HG02678 (cell line): Measurements from ENCODE around the gene GRB14.

ENCODE experiments used
- ATAC-seq: cut with Tn5 transposase; IDR thresholded peaks from one replicate; pipeline ENCODE4 v1.9.1; 2021; ENCODE audit warnings: mild to moderate bottlenecking, moderate library complexity; ENCODE audit not compliant: unreplicated experiment

Gene GRB14

DNA sequence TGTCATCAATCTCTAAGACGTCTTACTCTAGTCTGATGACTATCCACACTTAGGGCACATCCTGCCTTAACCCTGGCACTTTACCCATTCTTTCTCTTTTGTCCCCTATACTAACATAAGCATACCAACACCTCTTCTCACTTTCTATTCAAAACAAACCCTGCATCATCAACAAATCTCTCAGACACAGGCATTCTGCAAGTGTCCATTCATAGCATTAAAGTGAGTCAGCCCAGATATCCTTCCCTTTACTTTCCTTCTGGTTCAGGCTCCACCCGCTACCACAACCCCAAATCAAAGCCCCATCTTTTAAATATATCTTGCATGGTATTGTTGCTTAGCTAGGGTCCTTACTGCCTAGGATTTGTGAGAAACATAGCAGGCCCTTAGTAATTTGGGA, 3.8 kb downstream of the GRB14 start:
- ATAC-seq, result no peak

DNA sequence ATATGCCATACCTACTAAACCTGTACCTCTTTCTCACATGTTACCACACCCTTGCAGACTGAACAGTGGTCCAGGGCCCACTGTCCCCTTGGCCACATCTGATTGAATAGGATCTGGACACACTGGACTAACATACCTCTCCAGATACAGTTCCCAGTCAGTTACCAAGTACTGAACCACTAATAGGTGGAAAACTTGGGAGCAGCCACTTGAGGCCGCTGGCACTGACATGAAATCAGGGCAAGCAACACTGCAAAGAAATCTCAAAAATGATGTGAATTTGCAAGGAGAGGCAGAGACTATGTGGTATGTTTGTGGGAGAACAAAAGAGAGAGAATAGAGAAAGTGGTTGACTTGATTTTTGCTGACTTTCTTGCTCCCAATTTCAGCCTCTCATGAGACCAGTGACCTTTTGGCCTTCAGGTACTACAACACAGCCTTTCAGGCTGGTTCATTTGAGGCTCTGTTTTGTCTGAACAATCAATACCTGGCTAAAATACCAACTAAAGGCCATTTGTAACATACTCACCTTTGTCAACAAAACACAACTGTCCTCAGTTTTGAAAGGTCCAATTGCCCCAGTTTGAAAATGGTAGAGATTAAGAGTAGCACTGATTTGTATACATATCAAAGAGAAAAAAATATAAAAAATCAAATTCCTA, 7.8 kb downstream of the GRB14 start:
- no peak for ATAC-seq

DNA sequence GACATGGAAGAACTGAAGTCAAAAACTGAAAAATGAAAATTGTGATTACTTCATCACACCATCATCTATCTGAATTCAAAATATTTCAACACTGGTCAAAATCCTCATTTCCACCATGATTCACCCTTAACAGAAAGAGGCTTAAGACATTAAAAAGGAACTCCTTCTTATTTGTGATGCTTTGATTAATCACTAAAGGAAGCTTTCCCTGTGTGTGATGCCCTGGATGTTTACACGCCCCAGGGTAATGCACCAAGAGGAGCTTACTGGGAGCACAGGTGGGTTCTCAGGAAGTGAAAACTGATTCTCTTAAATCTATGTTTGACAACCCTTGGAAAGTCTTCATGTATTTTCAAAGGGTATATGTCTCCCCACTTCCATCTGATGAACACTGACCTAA, 11.5 kb downstream of the GRB14 start:
- ATAC-seq, result no peak

DNA sequence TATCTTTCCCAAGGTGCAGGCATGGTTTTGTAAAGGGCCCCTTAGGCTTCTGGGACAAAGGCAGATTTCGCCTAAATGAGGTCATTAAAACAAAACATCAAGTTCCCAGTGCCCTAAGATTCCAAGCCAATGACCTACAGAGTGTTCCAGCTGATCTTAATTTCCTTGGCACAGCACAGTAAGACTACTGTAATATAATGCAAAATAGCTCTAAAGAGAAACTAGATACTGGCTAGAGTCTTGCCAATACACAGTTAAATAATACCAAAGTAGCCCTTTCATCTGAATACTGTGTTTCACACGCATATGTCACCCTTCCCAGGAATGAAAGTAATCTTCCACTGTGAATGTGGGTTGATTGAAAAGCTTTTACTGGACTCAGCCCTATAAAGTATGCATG, 14.7 kb downstream of the GRB14 start:
- no peak for ATAC-seq

DNA sequence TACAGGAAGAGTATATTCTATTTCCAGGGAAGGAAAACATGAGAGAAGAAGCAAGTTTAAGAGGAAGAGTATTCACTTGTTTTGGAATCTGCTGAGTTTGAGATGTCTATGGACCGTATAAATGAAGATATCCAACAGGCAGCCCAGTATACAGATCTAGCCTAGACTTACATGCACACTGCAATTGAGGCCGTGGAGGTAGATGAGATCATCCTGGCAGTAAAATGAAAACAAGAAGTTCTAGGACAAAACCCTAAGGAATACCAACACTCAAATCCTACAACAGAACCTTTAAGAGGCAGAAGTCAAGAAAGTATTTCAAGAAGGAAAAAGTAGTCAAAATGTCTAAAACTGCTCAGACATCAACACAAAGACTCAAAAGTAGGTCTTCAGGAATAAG, 16.0 kb downstream of the GRB14 start:
- ATAC-seq, result no peak

DNA sequence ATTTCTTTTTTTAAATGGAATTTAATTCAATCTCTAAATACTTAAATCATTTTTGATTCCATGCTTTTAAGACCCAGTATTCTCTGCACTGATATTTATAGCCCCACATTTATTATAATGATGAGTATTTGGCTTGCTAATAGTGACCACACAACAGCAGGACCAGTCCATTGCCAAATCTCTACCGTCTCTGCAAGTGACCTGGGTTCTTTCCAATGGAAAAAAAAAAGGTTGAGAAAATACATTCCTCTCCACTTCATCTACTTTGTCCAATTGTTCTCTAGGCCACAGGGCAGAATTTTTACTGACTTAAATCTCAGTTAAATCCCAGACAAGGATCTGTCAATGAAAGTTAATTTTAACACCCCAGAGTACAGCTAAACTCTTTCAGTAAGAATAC, 20.5 kb downstream of the GRB14 start:
- ATAC-seq, result no peak

DNA sequence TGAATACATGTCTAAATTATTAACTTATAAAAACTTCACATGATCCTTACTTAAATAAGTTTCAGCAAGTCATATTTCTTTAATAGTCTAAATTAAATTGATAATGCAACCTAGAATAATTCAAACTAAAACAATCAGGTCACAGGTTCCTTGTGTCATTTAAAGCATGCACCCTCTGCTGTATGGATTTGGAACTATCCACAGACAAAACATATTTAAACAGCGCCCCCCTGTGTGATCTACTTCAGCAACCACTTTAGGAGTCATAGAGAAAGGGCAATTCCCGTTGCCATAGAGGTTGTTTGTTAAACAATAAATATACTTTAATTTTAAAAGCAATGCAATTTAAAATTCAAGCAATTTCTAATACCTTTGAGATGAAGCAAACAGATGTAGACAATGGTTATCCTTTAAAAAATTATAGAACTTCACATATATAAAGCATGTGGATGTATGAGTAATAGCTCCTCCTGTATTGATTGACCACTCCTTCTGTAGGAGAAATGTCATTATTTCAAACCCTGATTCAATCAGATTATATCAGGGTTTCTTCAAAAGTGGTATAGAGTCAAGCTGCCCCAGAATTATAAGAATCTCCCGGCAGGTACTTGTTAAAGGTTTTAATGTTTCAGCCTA, 21.2 kb downstream of the GRB14 start:
- peak; percentile 92 for ATAC-seq

DNA sequence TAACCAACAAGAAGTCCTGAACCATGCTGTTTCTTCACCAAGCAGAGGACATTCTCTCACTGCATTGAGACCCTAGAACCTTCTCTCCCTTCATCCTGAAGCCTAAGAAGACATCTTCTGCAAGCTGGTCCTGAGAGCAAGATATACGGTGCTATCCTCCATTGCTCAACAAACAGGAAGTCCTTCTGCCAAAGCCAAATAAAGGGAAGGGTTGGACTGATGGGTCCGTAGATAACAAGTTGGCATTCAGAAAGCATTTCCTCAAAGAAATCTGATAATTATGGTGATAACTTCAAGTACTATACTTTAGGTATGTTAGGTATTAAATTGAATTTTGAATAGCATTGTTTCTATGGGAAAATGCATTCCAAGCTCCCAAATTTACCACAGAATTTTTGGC, 23.3 kb downstream of the GRB14 start:
- no peak for ATAC-seq

DNA sequence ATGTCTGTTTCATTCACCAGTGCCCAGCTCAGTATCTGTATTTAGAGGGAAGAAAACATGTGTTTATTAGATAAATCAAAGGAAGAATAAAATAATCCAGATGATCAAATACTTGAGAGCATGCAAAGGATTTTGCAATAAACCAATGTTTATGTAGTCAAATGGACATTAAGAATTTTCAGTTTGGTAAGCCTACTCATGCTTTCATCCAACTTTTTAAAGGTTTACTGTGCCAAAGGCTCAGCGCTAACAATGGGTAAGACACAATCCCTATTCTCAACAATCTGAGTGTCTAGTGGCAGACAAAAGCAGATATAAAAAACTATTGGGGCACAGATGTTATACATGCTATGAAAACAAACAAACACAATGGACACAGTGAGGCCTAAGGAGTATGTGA, 26.3 kb downstream of the GRB14 start:
- no peak for ATAC-seq

DNA sequence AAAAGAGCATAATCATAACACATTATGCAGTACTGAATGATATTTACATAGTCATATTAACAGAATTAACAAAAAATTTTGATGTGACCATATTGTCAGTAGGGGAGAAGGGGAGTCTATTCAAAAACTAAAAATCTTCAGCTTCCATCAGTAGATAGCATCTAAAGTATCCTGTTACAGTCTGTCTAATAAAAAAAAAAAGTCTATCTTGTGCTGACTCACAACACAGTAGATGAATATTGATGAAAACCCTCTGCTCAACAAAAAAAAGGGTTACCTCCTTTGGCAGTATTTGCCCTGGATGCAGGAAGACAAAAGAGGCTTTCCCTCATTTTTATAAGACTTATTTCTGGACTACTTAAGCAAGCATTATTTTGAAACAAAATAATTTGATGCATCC, 27.3 kb downstream of the GRB14 start:
- no peak for ATAC-seq

DNA sequence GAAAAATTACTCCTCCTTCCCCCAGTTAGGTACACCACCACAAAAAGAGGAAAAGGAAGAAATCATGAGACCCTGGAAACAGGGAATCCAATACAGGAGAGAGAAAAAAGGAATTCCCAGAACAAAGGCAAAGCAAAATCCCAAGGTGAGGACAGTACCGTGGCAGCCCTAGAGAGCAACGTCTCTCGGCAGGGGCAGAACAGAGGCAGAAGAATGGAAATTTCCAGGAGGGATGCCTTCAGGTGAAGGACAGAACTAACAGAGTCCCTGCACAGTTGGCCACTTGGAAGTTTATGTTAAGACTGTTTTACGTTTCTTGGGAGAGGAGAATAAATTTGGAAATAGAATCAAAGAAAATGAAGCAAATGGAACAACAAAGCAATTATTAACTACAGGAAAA, 27.7 kb downstream of the GRB14 start:
- no peak for ATAC-seq

DNA sequence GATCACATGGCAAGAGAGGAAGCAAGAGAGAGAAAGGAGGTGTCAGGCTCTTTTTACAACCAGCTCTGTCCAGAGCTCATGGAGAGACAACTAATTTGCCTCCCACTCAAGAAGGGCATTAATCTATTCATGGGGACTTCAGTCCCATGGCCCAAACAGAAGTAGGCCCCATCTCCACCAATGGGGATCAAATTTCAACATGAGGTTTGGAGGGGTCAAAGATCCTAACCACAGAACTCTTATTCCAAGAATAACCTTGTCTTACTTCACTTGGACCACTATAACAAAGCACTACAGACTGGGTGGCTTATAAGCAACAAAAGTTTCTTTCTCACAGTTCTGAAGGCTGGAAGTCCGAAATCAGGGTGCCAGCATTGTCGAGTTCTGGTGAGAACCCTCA, 31.8 kb downstream of the GRB14 start:
- ATAC-seq, result no peak

DNA sequence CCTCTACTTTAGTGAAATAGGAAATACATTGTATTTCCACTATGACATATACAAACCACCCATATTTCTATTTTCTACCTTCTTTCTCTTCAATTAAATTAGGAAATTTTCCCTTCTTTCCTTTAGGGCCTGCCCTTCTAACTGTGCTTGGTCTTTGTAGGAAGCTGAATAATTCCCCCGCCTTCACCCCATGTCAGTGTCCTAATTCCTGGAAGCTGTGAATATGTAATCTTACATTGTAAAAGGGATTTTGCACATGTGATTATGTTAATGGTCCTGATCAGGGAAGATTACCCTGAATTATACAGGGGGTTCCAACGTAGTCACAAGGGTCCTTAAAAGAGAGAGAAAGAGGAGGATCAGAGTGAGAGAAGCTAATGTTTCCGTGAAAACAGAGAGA, 40.2 kb downstream of the GRB14 start:
- ATAC-seq, result no peak

DNA sequence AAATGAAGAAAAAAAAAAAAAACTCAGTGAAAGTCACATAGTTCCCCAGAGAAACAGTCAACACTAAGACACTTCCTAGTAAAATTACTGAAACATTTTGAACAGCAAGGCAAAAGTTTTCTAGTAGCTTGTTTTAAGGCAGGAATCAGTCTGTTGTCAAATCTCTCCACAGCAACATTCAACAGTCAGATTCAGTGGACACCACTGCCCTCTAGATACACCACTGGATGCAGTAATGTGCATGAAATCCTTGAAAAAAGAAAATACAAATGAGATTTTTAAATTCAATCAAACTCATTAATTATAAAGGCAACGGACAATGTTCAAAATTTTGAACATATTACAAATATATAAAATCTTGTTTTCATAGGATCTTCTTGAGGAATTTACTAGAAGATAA, 46.4 kb downstream of the GRB14 start:
- ATAC-seq, result no peak

DNA sequence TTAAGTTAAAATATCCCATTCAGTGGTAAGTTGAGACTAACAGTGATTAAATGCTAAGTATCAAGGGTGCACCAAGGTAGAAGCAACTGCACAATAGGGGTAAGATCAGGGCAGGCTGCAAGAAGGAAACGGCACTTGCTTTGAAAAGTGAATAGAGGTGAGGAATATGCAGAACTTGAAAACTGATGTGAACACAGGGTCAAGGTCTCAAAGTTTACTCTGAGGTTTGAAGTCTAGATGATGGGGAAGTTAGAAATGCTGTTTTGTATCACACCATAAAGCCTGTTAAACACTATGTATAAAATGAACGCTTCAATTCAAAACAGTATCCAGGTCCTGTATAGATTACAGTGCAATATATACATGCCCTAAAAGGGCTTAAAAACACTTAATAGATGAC, 50.8 kb downstream of the GRB14 start:
- ATAC-seq, result no peak

DNA sequence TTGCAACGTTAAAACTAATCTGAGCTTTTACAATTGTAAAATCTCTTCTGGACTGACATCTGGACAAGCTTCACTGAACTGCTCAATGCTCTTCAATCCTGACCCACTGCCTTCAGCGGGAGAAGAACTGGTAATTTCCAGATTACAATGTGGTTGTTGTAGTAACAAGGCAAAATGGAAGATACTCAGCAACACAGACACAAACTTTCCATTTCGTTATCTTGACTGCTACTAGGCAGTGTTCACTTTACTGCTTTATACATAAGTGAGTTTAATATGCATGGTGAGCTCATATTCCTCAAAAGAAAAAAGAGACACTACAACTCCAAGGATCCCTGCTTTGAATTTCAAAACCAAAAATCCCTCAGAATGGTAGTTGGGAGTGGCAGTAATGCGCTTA, 51.9 kb downstream of the GRB14 start:
- ATAC-seq, result no peak

DNA sequence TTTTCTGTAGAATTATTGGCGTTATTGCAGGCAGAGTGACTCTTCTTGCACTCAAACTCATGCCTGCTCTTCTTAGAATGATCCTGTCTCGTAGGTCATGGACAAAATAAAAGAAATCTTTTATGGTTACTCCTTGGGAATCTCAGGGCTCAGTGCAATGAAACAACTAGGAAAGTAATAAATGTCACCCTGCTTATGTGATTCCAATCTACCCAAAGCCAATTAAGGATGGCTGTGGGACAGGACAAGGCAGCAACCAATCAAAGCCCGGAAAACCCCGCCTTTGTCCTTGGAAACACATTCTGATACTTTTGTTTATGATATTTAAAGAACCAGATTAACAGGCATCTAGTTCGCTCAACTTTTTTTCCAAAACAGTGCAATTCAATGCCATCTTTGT, 53.0 kb downstream of the GRB14 start:
- ATAC-seq, result no peak

DNA sequence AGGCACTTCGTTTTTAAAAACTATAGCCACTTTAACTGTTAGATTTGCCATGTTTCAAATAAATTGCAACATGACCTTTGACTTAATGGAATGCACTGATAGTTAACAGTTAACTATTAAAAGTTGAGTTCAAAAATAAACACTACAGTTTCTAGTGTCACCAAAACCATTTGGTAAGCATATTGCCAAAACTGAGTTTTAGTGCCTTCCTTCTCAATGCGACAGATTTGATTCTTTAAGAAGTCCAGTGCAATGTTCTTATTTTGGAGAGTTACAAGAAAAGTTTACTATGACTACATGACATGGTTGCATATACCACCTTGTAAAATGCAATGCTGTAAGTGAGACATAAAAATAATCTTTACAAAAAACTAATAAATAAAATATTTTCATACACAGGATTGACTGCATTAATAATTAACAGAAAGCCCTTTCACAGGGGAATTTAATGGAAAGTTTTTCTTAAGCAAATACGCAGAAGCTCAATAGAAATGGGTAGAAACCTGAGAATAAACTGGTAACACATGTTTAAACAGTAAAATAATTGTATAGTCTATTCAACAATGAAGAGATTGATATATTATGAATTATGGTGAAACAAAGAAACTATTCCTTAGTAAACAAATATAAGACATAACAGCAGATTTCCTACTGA, 53.8 kb downstream of the GRB14 start:
- no peak for ATAC-seq

DNA sequence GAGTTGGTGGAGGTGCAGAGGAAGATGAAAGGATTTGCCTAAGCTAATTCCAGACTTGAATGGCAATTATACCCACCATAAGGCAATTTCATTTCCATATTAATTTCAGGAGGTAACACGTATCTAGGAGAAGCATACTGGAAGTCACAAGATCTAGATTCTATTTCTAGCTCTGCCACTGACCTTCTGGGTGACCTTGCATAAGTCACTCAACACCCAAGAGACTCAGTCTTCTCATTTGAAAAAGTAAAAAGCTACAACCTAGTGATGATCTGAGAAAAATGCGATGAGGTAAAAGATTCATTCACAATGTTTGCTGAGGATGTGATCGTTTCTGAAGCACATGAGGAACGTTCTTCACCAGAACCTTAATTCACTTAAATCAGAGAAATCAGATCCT, 55.9 kb downstream of the GRB14 start:
- no peak for ATAC-seq

DNA sequence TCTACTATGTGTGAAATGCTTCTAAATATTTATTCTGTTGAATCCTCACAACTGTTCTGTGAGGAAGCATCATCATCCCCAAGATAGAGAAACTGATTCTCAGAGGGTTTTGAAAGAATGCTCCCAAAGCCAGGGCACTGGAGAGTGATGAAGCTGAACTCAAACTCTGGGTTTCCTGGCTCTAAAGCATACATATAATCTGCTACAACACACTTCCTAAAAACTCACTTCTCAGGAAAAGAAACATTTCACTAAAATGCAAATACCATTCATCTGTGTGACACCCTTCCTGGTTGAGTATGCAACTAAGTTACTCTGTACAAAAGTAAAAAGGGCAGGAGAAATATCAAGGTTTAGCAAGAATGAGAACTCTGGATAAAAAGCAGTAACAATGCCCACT, 58.6 kb downstream of the GRB14 start:
- no peak for ATAC-seq

DNA sequence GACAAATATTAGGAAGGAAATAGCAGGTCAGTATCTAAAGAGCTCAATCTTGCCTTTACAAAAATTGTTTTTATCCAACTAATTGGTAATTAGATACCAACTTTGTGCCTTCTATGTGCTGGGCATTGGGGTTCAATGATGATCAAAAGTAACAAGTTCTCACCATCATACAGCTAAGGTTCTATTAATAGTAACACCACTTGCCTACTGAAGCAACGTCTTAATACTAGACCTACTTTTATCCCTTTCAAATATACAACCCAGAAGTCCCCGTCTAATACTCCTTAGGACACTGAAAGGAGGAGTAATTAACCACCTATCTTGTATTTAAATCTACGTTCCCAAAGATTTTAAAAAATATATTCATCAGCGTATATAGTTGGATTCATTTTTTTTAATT, 59.3 kb downstream of the GRB14 start:
- ATAC-seq, result no peak

DNA sequence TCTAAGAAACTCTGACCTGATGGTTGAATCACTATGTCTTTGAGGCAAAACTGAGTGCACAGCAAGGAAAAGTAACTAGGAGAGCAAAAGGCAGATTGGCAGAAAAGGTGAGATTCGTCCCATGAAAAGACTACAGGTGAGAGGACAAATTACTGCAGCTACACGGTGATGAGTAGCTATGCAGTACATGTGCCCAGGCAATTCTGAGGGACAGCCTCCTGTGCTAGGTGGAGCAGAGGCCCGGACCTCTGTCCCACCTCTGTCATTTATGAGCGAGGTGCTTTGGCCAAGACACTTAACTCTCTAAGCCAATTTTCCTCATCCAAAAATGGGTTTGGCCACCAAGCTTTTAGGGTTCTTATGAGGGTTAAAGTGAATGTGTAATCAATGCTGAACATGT, 59.9 kb downstream of the GRB14 start:
- no peak for ATAC-seq

DNA sequence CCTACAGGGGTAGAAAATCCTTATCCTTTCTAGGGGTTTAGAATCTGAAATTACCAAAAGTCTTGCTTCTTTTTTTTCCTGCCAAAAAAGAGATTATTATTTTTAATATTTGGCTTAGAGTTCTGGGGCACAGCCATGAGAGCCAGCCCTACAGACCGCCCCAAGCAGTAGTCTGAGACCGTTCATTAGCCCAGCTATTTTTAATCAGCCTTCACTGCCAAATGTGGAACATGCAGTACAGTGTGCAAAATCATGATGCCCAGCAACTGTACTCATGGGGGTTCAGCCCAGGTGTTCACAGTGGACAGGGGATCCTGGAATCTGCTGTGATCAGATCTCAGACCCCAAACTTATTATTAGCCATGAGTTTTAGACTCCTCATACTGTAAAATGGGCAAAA, 60.4 kb downstream of the GRB14 start:
- no peak for ATAC-seq
